ENCODE measurements around the gene ADH4. TPM values are rescaled to one million over a fixed set of nuclear protein-coding genes. Genes with fewer than 3 reads are reported as not detected.
"Not testable (repeated sequence)": the region's sequence is repeated elsewhere in the genome, so short reads cannot be mapped to it uniquely, and the experiment has no call there.

ADH4 gene
- total and polyA plus RNA-seq, 3 experiments from 2014 or later: not detected

DNA sequence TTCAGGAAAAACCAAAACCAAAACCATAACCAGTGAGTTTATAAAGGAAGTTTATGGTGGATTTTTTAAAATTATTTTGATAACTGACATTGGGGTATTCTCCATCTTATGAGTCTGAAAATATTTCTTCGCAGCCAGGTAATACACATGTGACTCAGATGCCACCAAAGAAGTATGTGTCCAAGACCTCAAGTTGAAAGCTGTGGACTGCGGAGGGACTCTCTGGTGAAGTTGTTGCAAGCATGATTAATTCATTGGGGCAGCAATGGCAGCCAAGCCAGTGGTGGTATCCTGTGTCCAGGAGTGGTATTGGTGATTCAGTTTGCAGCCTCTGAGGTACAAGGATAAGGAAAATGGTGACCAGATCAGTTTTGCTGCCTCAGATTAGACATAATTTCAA lies 41.5 kb downstream of the ADH4 start:
- Histone ChIP-seq H3K27ac (ENCODE audit: low read depth, low read length) (no peak overlapping the region), H3K4me3 (ENCODE audit: low read length) (no peak overlapping the region), H3K9me3 (ENCODE audit: low read length) (no peaks in the 10 kb centered on the region), H3K4me1 (ENCODE audit: insufficient read depth, low read length) (no peaks in the 10 kb centered on the region), H3K36me3 (ENCODE audit: insufficient read depth, low read length) (no peaks in the 10 kb centered on the region), H3K27me3 (ENCODE audit: insufficient read depth, low read length, poor library complexity, severe bottlenecking) (no peaks in the 10 kb centered on the region)
- H3K4me3 Mint-ChIP-seq: no peak overlapping the region
- H3K9me3 Mint-ChIP-seq: no peaks in the 10 kb centered on the region
- ChIA-PET POLR2A (no interaction called here), CTCF (no interaction called here)
- DNase-seq: no peak
- peaks cover 3 to 9% (median 7%) of the 10 kb centered on the region in 3 donors for H3K4me1 Mint-ChIP-seq
- H3K27ac Mint-ChIP-seq: no peak overlapping the region
- H3K36me3 Mint-ChIP-seq: peaks cover 0 to 5% (median 1%) of the 10 kb centered on the region in 3 donors
- H3K27me3 Mint-ChIP-seq: peaks cover 0 to 22% of the 10 kb centered on the region in 2 donors

DNA sequence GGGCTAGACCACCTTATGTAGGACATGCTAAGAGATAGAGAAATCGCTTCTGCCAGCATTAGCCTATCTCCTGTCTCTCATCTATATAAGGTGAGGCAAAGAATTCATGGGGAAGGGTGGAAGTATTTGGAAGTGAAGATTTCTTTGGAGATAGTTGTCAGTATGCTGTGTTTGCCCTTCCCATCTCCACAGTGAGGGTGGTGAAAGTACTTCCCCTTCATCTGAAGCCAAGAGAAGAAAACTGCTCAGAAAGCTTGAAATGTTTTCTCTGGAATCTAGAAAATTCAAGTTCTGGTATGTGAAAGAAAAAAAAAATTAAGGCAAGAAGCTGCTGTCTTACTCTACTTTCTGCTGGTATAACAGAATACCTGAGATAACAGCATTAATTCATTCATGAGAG lies 43.2 kb downstream of the ADH4 start:
- ChIA-PET POLR2A (no interaction called here), CTCF (no interaction called here)
- no peaks in the 10 kb centered on the region for H3K9me3 ChIP-seq (ENCODE audit: low read length)
- Mint-ChIP-seq H3K36me3 (peaks cover 0 to 16% (median 1%) of the 10 kb centered on the region in 3 donors), H3K4me3 (no peak overlapping the region), H3K4me1 (peaks cover 3 to 9% (median 7%) of the 10 kb centered on the region in 3 donors), H3K9me3 (peaks cover 0 to 4% (median 0%) of the 10 kb centered on the region in 5 donors), H3K27me3 (peaks cover 2 to 32% of the 10 kb centered on the region in 2 donors), H3K27ac (no peak overlapping the region)
- no peak for DNase-seq
- no peak overlapping the region for H3K27ac ChIP-seq (ENCODE audit: low read depth, low read length)
- no peaks in the 10 kb centered on the region for H3K27me3 ChIP-seq (ENCODE audit: insufficient read depth, low read length, poor library complexity, severe bottlenecking)
- no peaks in the 10 kb centered on the region for H3K36me3 ChIP-seq (ENCODE audit: insufficient read depth, low read length)
- no peak overlapping the region for H3K4me3 ChIP-seq (ENCODE audit: low read length)
- H3K4me1 ChIP-seq (ENCODE audit: insufficient read depth, low read length): no peaks in the 10 kb centered on the region

GRCh38 chr4:99099814-99100213 lies 44.3 kb downstream of the ADH4 start:
- H3K4me3 Mint-ChIP-seq; H3K9me3 Mint-ChIP-seq; H3K4me1 ChIP-seq (ENCODE audit: insufficient read depth, low read length); H3K4me1 Mint-ChIP-seq; H3K27ac ChIP-seq (ENCODE audit: low read depth, low read length); CTCF ChIA-PET; H3K4me3 ChIP-seq (ENCODE audit: low read length); H3K9me3 ChIP-seq (ENCODE audit: low read length); H3K27ac Mint-ChIP-seq; POLR2A ChIA-PET; DNase-seq; H3K27me3 ChIP-seq (ENCODE audit: insufficient read depth, low read length, poor library complexity, severe bottlenecking); H3K36me3 ChIP-seq (ENCODE audit: insufficient read depth, low read length): not testable (repeated sequence)
- Mint-ChIP-seq H3K27me3 (peaks cover 2 to 32% of the 10 kb centered on the region in 2 donors), H3K36me3 (peaks cover 0 to 16% (median 1%) of the 10 kb centered on the region in 3 donors)

DNA sequence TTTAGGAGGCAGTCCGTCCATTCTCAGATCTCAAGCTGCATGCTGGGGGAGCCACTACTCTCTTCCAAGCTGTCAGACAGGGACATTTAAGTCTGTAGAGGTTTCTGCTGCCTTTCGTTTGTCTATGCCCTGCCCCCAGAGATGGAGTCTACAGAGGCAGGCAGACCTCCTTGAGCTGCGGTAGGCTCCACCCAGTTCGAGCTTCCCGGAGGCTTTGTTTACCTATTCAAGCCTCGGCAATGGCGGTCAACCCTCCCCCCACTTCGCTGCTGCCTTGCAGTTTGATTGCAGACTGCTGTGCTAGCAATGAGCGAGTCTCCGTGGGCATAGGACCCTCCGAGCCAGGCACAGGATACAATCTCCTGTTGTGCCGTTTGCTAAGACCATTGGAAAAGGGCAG lies 44.8 kb downstream of the ADH4 start:
- Histone ChIP-seq H3K27ac (ENCODE audit: low read depth, low read length) (no peak overlapping the region), H3K4me3 (ENCODE audit: low read length) (no peak overlapping the region), H3K27me3 (ENCODE audit: insufficient read depth, low read length, poor library complexity, severe bottlenecking) (no peaks in the 10 kb centered on the region), H3K4me1 (ENCODE audit: insufficient read depth, low read length) (no peaks in the 10 kb centered on the region), H3K36me3 (ENCODE audit: insufficient read depth, low read length) (no peaks in the 10 kb centered on the region), H3K9me3 (ENCODE audit: low read length) (no peaks in the 10 kb centered on the region)
- H3K4me1 Mint-ChIP-seq: peaks cover 3 to 9% (median 7%) of the 10 kb centered on the region in 3 donors
- H3K4me3 Mint-ChIP-seq: no peak overlapping the region
- ChIA-PET CTCF (no interaction called here), POLR2A (no interaction called here)
- peaks cover 0 to 4% (median 0%) of the 10 kb centered on the region in 5 donors for H3K9me3 Mint-ChIP-seq
- peaks cover 0 to 16% (median 1%) of the 10 kb centered on the region in 3 donors for H3K36me3 Mint-ChIP-seq
- no peak overlapping the region for H3K27ac Mint-ChIP-seq
- DNase-seq: no peak
- H3K27me3 Mint-ChIP-seq: peaks cover 2 to 32% of the 10 kb centered on the region in 2 donors

DNA sequence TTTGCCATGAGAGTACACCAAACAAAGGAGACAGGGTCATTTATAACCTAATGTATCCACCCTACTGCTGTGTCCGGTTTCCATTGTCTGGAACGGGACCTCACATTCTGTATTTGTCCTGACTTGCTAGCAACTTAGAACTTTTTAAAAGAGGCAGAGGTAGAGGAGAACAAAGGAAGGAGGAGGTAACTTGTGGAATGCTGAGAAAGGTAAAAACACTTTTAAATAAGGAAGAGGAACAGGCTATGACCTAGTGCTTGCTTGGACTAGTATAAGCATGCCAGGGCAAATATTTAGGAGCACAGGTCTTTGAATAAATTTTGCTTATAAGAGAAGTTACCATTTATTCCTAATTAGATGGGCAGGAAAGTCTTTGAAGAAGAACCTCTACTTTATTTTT lies 52.3 kb downstream of the ADH4 start:
- Mint-ChIP-seq H3K27ac (peak overlapping the region in 1 of 8 donors; percentile 19), H3K4me1 (peaks cover 32 to 42% (median 41%) of the 10 kb centered on the region in 3 donors), H3K36me3 (peaks cover 0 to 12% (median 5%) of the 10 kb centered on the region in 3 donors), H3K4me3 (peak overlapping the region in 1 of 7 donors; percentile 29)
- H3K27ac ChIP-seq (ENCODE audit: low read depth, low read length); POLR2A ChIA-PET; CTCF ChIA-PET; H3K36me3 ChIP-seq (ENCODE audit: insufficient read depth, low read length); H3K9me3 ChIP-seq (ENCODE audit: low read length); H3K27me3 Mint-ChIP-seq; DNase-seq; H3K27me3 ChIP-seq (ENCODE audit: insufficient read depth, low read length, poor library complexity, severe bottlenecking); H3K9me3 Mint-ChIP-seq; H3K4me3 ChIP-seq (ENCODE audit: low read length): not testable (repeated sequence)
- H3K4me1 ChIP-seq (ENCODE audit: insufficient read depth, low read length): peaks cover 15% of the 10 kb centered on the region

DNA sequence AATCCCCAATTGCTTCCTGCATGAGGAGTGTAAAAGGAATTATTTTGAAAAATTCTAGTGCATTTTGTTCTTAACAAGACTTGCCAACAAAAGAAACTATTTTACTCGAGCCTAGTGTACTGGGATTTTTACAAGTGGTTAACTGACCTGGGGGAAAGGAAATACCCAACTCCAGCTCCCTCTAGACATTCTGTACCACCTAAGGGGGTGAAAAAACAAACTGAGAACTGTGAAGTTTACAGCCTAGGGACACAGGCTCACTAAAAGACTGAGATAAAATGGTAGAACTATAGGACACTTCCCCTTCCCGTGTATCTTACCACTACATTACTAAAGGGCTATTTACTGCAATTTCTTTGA lies 52.9 kb downstream of the ADH4 start:
- ChIA-PET CTCF (no interaction called here), POLR2A (no interaction called here)

DNA sequence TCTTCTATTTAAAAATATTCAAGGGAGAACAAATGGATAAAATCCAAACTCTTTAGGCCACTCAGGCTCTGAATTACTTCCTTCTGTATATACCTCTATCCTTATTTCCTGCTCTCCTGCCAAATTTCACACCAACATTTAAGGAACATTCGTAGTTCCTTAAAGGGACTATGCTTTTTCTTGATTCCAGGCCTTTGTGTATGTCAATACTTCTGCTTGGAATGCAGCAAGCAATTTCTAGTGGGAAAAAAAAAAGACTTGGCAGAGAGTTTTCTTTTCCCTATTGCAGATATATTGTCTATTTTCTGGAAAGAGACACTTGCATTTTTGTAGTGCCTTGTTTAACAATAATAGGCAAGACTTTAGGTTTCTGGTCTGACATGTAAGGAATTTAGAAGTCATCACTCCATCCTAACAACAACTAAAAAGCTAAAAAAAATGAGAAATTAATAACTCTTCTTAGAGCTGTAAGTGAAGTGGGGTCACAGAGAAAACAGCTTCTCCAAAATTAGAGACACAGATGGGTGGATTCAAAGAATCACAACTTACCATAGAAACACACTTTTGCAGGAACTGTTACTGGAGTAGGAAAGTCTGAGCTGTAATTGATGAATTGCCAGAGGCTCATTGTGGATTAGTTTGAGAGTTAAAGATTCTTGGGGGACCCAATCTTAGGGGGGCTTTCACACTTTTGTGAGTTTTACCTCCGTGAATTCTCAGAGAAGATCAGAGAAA lies 53.4 kb downstream of the ADH4 start:
- DNase-seq: no peak
- no peaks in the 10 kb centered on the region for H3K27me3 Mint-ChIP-seq
- H3K9me3 ChIP-seq (ENCODE audit: low read length): no peaks in the 10 kb centered on the region
- peak overlapping the region; percentile 55 for H3K27ac ChIP-seq (ENCODE audit: low read depth, low read length)
- peaks cover 0 to 2% (median 0%) of the 10 kb centered on the region in 5 donors for H3K9me3 Mint-ChIP-seq
- no peak overlapping the region for H3K4me3 ChIP-seq (ENCODE audit: low read length)
- H3K36me3 Mint-ChIP-seq: peaks cover 0 to 16% (median 3%) of the 10 kb centered on the region in 3 donors
- H3K27me3 ChIP-seq (ENCODE audit: insufficient read depth, low read length, poor library complexity, severe bottlenecking): no peaks in the 10 kb centered on the region
- no peaks in the 10 kb centered on the region for H3K36me3 ChIP-seq (ENCODE audit: insufficient read depth, low read length)
- H3K27ac Mint-ChIP-seq: peak overlapping the region in 3 of 8 donors; percentile 24 to 87 (median 54)
- peaks cover 15% of the 10 kb centered on the region for H3K4me1 ChIP-seq (ENCODE audit: insufficient read depth, low read length)
- H3K4me1 Mint-ChIP-seq: peaks cover 39 to 51% (median 49%) of the 10 kb centered on the region in 3 donors
- ChIA-PET CTCF (no interaction called here), POLR2A (no interaction called here)
- peak overlapping the region in 4 of 7 donors; percentile 6 to 97 (median 45) for H3K4me3 Mint-ChIP-seq

More for the DNA sequence above, 52.9 kb downstream of the ADH4 start:
- Mint-ChIP-seq H3K4me3 (peak overlapping the region in 2 of 7 donors; percentile 29 to 51), H3K4me1 (peaks cover 36 to 49% (median 47%) of the 10 kb centered on the region in 3 donors), H3K27me3 (no peaks in the 10 kb centered on the region), H3K36me3 (peaks cover 0 to 15% (median 3%) of the 10 kb centered on the region in 3 donors), H3K9me3 (peaks cover 0 to 2% (median 0%) of the 10 kb centered on the region in 5 donors), H3K27ac (peak overlapping the region in 2 of 8 donors; percentile 19 to 57)
- Histone ChIP-seq H3K4me1 (ENCODE audit: insufficient read depth, low read length) (peaks cover 15% of the 10 kb centered on the region), H3K36me3 (ENCODE audit: insufficient read depth, low read length) (no peaks in the 10 kb centered on the region), H3K27ac (ENCODE audit: low read depth, low read length) (peak overlapping the region; percentile 55), H3K9me3 (ENCODE audit: low read length) (no peaks in the 10 kb centered on the region), H3K27me3 (ENCODE audit: insufficient read depth, low read length, poor library complexity, severe bottlenecking) (no peaks in the 10 kb centered on the region), H3K4me3 (ENCODE audit: low read length) (no peak overlapping the region)
- DNase-seq: no peak

Measured in CD8-positive, alpha-beta memory T cell (primary cell).